Parathyroid adenoma (tissue), 2 donors: Measurements from ENCODE around the gene SSU72.

Experiments
- H2AFZ ChIP-seq: fragments of 300-600 bp; sonication (generic); one replicate; pipeline ENCODE4 v1.7.0; 2017; ENCODE audit warnings: antibody characterized with exemption, mild to moderate bottlenecking
- H3K27ac ChIP-seq: fragments of 300-600 bp; sonication (generic); one replicate; pipeline ENCODE4 v1.7.0; 2017
- H3K27me3 ChIP-seq: fragments of 300-600 bp; sonication (generic); one replicate; pipeline ENCODE4 v1.7.0; 2017; ENCODE audit warnings: low read length; ENCODE audit not compliant: control insufficient read depth, insufficient read depth
- H3K36me3 ChIP-seq: fragments of 300-600 bp; sonication (generic); one replicate; pipeline ENCODE4 v1.7.0; 2017; ENCODE audit warnings: low read length; ENCODE audit not compliant: control insufficient read depth, insufficient read depth
- H3K4me1 ChIP-seq: fragments of 300-600 bp; sonication (generic); one replicate; pipeline ENCODE4 v1.7.0; 2017; ENCODE audit warnings: control low read depth
- H3K4me2 ChIP-seq: fragments of 300-600 bp; sonication (generic); one replicate; pipeline ENCODE4 v1.7.0; 2017; ENCODE audit warnings: low read length
- H3K4me3 ChIP-seq: fragments of 300-600 bp; sonication (generic); one replicate; pipeline ENCODE4 v1.7.0; 2017; ENCODE audit warnings: low read depth, low read length
- H3K79me2 ChIP-seq: fragments of 300-600 bp; sonication (generic); one replicate; pipeline ENCODE4 v1.7.0; 2017; ENCODE audit warnings: control low read depth
- H3K9ac ChIP-seq: fragments of 300-600 bp; sonication (generic); one replicate; pipeline ENCODE4 v1.7.0; 2017; ENCODE audit warnings: mild to moderate bottlenecking
- H3K9me3 ChIP-seq: fragments of 300-600 bp; sonication (generic); one replicate; pipeline ENCODE4 v1.7.0; 2017; ENCODE audit warnings: low read length; ENCODE audit not compliant: control insufficient read depth
- TF ChIP-seq, protein P1 (sequence below): fragments of 300-600 bp; sonication (generic); IDR thresholded peaks from one replicate; pipeline ENCODE4 v1.7.0; 2017; ENCODE audit warnings: antibody characterized with exemption, mild to moderate bottlenecking
- donor health status: primary hyperparathyroidism.

Gene SSU72

GRCh38 chr1:1616045-1616790, 41.6 kb upstream of the SSU72 start:
- Histone ChIP-seq H3K27ac (peak overlapping the region; percentile 99), H3K4me3 (peak overlapping the region; percentile 100), H3K9ac (no peak overlapping the region), H3K4me1 (no peaks in the 10 kb centered on the region), H3K36me3 (no peaks in the 10 kb centered on the region), H3K4me2 (peak overlapping the region; percentile 89), H2AFZ (peak overlapping the region; percentile 58), H3K9me3 (no peaks in the 10 kb centered on the region), H3K79me2 (peaks cover 2% of the 10 kb centered on the region), H3K27me3 (no peaks in the 10 kb centered on the region)
- TF ChIP-seq, protein P1, sequence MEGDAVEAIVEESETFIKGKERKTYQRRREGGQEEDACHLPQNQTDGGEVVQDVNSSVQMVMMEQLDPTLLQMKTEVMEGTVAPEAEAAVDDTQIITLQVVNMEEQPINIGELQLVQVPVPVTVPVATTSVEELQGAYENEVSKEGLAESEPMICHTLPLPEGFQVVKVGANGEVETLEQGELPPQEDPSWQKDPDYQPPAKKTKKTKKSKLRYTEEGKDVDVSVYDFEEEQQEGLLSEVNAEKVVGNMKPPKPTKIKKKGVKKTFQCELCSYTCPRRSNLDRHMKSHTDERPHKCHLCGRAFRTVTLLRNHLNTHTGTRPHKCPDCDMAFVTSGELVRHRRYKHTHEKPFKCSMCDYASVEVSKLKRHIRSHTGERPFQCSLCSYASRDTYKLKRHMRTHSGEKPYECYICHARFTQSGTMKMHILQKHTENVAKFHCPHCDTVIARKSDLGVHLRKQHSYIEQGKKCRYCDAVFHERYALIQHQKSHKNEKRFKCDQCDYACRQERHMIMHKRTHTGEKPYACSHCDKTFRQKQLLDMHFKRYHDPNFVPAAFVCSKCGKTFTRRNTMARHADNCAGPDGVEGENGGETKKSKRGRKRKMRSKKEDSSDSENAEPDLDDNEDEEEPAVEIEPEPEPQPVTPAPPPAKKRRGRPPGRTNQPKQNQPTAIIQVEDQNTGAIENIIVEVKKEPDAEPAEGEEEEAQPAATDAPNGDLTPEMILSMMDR: no peak

GRCh38 chr1:1615256-1616044, 40.8 kb upstream of the SSU72 start, which contains the start of gene MIB2:
Gene MIB2, plus strand, starts transcription at chr1:1615500. Its CDS starts 7,953 bp downstream, at chr1:1623453.
- peak within 1 kb of the TSS; percentile 99 for H3K27ac ChIP-seq
- peak within 1 kb of the TSS; percentile 90 for H3K4me2 ChIP-seq
- H3K9me3 ChIP-seq: no peaks in the 10 kb centered on the region
- TF ChIP-seq, protein P1: no peak
- H3K36me3 ChIP-seq: no peaks in the 10 kb centered on the region
- H3K4me3 ChIP-seq: peak within 1 kb of the TSS; percentile 100
- H3K79me2 ChIP-seq: peaks cover 2% of the 10 kb centered on the region
- H3K4me1 ChIP-seq: no peaks in the 10 kb centered on the region
- H3K27me3 ChIP-seq: no peaks in the 10 kb centered on the region
- peak within 1 kb of the TSS; percentile 91 for H2AFZ ChIP-seq
- peak within 1 kb of the TSS; percentile 93 for H3K9ac ChIP-seq

DNA sequence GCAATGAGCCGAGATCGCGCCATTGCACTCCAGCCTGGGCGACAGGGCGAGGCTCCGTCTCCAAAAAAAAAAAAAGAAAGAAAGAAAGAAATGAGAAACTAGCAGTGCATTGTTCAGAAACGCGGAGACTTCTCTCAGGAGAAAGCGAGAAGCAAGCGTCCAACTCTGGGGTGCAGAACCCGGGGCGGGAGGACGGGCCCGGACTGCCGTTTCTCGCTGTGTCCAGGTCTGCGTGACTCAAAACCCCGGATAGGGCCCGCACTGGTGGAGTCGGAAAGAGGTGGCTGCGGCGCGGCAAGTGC, 40.2 kb upstream of the SSU72 start:
- H3K79me2 ChIP-seq: peaks cover 2% of the 10 kb centered on the region
- TF ChIP-seq, protein P1: no peak
- H3K9ac ChIP-seq: no peak overlapping the region
- H3K4me1 ChIP-seq: no peaks in the 10 kb centered on the region
- peak overlapping the region; percentile 99 for H3K27ac ChIP-seq
- H3K9me3 ChIP-seq: no peaks in the 10 kb centered on the region
- H3K36me3 ChIP-seq: no peaks in the 10 kb centered on the region
- H2AFZ ChIP-seq: peak overlapping the region; percentile 77
- H3K4me3 ChIP-seq: peak overlapping the region; percentile 100
- no peaks in the 10 kb centered on the region for H3K27me3 ChIP-seq
- H3K4me2 ChIP-seq: peak overlapping the region; percentile 90

DNA sequence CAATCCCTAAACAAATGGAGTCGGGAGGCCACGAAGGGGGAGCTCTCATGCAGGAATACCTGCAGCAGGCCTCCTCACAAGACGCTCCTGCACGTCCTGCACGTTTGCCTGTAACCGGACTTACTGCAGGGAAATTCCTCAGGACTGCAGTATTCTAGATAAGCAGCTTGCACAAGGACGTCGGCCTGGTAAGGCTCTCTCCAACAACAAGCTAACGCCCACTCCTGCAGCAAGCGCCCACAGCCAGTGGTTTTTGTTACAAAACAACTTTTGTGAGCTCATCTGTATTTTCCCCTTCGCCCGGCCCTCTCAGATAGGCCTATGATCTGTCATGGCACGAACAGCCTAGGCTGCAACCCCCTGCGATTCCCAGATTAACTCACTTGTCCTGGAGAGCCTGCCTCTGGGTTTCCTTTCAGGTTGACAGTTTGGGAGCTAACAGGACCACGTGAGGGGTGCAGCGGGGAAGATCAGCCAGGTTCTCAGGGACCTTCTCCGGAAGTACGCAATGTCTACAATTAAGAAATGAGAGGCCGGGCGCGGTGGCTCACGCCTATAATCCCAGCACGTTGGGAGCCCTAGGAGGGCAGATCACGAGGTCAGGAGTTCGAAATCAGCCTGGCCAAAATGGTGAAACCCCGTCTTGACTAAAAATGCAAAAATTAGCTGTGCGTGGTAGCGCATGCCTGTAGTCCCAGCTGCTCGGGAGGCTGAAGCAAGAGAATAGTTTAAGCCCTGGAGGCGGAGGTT, 39.7 kb upstream of the SSU72 start:
- peak overlapping the region; percentile 77 for H2AFZ ChIP-seq
- H3K4me2 ChIP-seq: peak overlapping the region; percentile 90
- no peaks in the 10 kb centered on the region for H3K9me3 ChIP-seq
- H3K9ac ChIP-seq: no peak overlapping the region
- peaks cover 2% of the 10 kb centered on the region for H3K79me2 ChIP-seq
- H3K27me3 ChIP-seq: no peaks in the 10 kb centered on the region
- H3K4me3 ChIP-seq: peak overlapping the region; percentile 100
- TF ChIP-seq, protein P1: no peak
- no peaks in the 10 kb centered on the region for H3K4me1 ChIP-seq
- no peaks in the 10 kb centered on the region for H3K36me3 ChIP-seq
- H3K27ac ChIP-seq: peak overlapping the region; percentile 99
